Fibroblast of lung (primary cell): ENCODE results near the gene WDR20. TPM values are rescaled to one million over a fixed set of nuclear protein-coding genes. Genes with fewer than 3 reads are reported as not detected.

Experiments
- DNase-seq, 2 donors: peaks; one replicate each; pipeline versions ENCODE4 v3.0.0 to v3.0.0-alpha.2; 2010; ENCODE audit warnings: low read depth in 2 of 2
- H2AFZ ChIP-seq: 2 replicates; pipeline ENCODE4 v1.5.1; 2012; ENCODE audit warnings: low read length, control low read depth, inconsistent platforms
- H3K27ac ChIP-seq: 2 replicates; pipeline ENCODE4 v1.5.1; 2011; ENCODE audit warnings: low read length, control low read depth; ENCODE audit not compliant: insufficient read depth
- H3K27me3 ChIP-seq: 2 replicates; pipeline ENCODE4 v1.5.1; 2011; ENCODE audit warnings: mild to moderate bottlenecking, low read length; ENCODE audit not compliant: control insufficient read depth, insufficient read depth
- H3K36me3 ChIP-seq: 2 replicates; pipeline ENCODE4 v1.5.1; 2011; ENCODE audit warnings: low read length; ENCODE audit not compliant: control insufficient read depth, insufficient read depth
- H3K4me1 ChIP-seq: 2 replicates; pipeline ENCODE4 v1.5.1; 2011; ENCODE audit warnings: low read length; ENCODE audit not compliant: control insufficient read depth, insufficient read depth; ENCODE audit errors: extremely low read depth
- H3K4me2 ChIP-seq: 2 replicates; pipeline ENCODE4 v1.5.1; 2011; ENCODE audit warnings: low read length, control low read depth; ENCODE audit not compliant: insufficient read depth; ENCODE audit errors: extremely low read depth
- H3K4me3 ChIP-seq, 4 experiments: fragments of 200-600 bp in 1 of 4; sonication (generic) in 1 of 4; replicated peaks in 1 of 4; 2 replicates each; pipeline ENCODE4 v1.5.1; 2011 to 2016; ENCODE audit warnings: low read length in 4 of 4, low read depth in 3 of 4, mild to moderate bottlenecking in 3 of 4, control low read depth in 2 of 4, inconsistent platforms in 1 of 4, mixed read lengths in 1 of 4; ENCODE audit not compliant: insufficient read depth in 1 of 4; ENCODE audit errors: control extremely low read depth in 1 of 4
- H3K79me2 ChIP-seq: 2 replicates; pipeline ENCODE4 v1.5.1; 2012; ENCODE audit warnings: mild to moderate bottlenecking, low read length, inconsistent platforms; ENCODE audit not compliant: control insufficient read depth, insufficient read depth
- H3K9ac ChIP-seq: 2 replicates; pipeline ENCODE4 v1.5.1; 2011; ENCODE audit warnings: mild to moderate bottlenecking, low read length, control low read depth; ENCODE audit not compliant: insufficient read depth
- H3K9me3 ChIP-seq: 2 replicates; pipeline ENCODE4 v1.5.1; 2012; ENCODE audit warnings: low read depth, low read length; ENCODE audit not compliant: control insufficient read depth, insufficient read depth
- H4K20me1 ChIP-seq: 2 replicates; pipeline ENCODE4 v1.5.1; 2011; ENCODE audit warnings: low read length; ENCODE audit not compliant: control insufficient read depth, insufficient read depth; ENCODE audit errors: extremely low read depth
- CTCF ChIP-seq, 2 donors: IDR thresholded peaks in 1 of 2; conservative IDR thresholded peaks in 1 of 2; 1 replicate in 1 of 2; 2 replicates in 1 of 2; pipeline ENCODE4 v1.5.1; 2011 to 2012; ENCODE audit warnings: low read length in 2 of 2, control low read depth in 1 of 2, inconsistent platforms in 1 of 2, low read depth in 1 of 2, mild to moderate bottlenecking in 1 of 2
- EZH2 ChIP-seq: IDR thresholded peaks from 2 replicates; pipeline ENCODE4 v1.5.1; 2012; ENCODE audit warnings: low read length, control low read depth, mild to moderate bottlenecking; ENCODE audit errors: missing control alignments
- polyA plus RNA-seq, 2 donors: library from polyadenylated mRNA; depleted of rRNA in 1 of 2; stranded (reverse) in 1 of 2; unstranded in 1 of 2; fragments of >200 nt; gene quantifications; 2 replicates each; pipeline ENCODE4 v1.2.1, GENCODE V29; 2011 to 2012; ENCODE audit warnings: missing spikeins in 1 of 2
- total RNA-seq: library from RNA; depleted of rRNA; stranded (reverse); fragments of >200 nt; gene quantifications from 2 replicates; pipeline ENCODE4 v1.2.1, GENCODE V29; 2014

WDR20 gene
- total and polyA plus RNA-seq, 2 donors (not counting 1 experiment from before 2014, with no cell fraction given), result 17.2 to 17.8 TPM

- H2AFZ ChIP-seq, result no peak overlapping the region
These were observed 115.9 kb downstream of the WDR20 start for GRCh38 chr14:102255401-102256190.

GRCh38 chr14:102256716-102257115 is 117.0 kb downstream of the WDR20 start:
- Histone ChIP-seq H4K20me1 (no peaks in the 10 kb centered on the region), H3K27ac (no peak overlapping the region), H3K79me2 (no peaks in the 10 kb centered on the region), H3K4me2 (no peak overlapping the region), H3K27me3 (no peaks in the 10 kb centered on the region), H3K4me1 (no peaks in the 10 kb centered on the region), H3K9me3 (no peaks in the 10 kb centered on the region), H2AFZ (peak overlapping the region; percentile 11), H3K9ac (no peak overlapping the region), H3K36me3 (no peaks in the 10 kb centered on the region), H3K4me3 (no peak overlapping the region)
- DNase-seq, result peak in 1 of 2 donors; percentile 76
- TF ChIP-seq CTCF (conservative IDR thresholded peaks at IDR 0.05 in 1 of 2, IDR thresholded peaks at IDR 0.05 in 1 of 2; ENCODE audit: low read depth in 1 of 2, low read length in 2 of 2) (no peak), EZH2 (no peak)

More at GRCh38 chr14:102255401-102256190, 115.9 kb downstream of the WDR20 start:
- peak; percentile 83 to 86 for DNase-seq
- Histone ChIP-seq H3K4me3 (no peak overlapping the region), H3K9ac (no peak overlapping the region), H3K4me2 (no peak overlapping the region), H4K20me1 (no peaks in the 10 kb centered on the region), H3K9me3 (no peaks in the 10 kb centered on the region), H3K79me2 (no peaks in the 10 kb centered on the region), H3K4me1 (no peaks in the 10 kb centered on the region), H3K36me3 (no peaks in the 10 kb centered on the region), H3K27ac (peak overlapping the region; percentile 86), H3K27me3 (no peaks in the 10 kb centered on the region)
- TF ChIP-seq EZH2 (no peak), CTCF (conservative IDR thresholded peaks at IDR 0.05 in 1 of 2, IDR thresholded peaks at IDR 0.05 in 1 of 2; ENCODE audit: low read depth in 1 of 2, low read length in 2 of 2) (no peak)

GRCh38 chr14:102258136-102258535 is 118.4 kb downstream of the WDR20 start:
- no peaks in the 10 kb centered on the region for H3K36me3 ChIP-seq
- no peak for DNase-seq
- no peak overlapping the region for H3K4me3 ChIP-seq
- no peak overlapping the region for H3K27ac ChIP-seq
- no peaks in the 10 kb centered on the region for H3K79me2 ChIP-seq
- TF ChIP-seq EZH2 (no peak), CTCF (conservative IDR thresholded peaks at IDR 0.05 in 1 of 2, IDR thresholded peaks at IDR 0.05 in 1 of 2; ENCODE audit: low read depth in 1 of 2, low read length in 2 of 2) (no peak)
- H2AFZ ChIP-seq, result no peak overlapping the region
- no peaks in the 10 kb centered on the region for H3K27me3 ChIP-seq
- no peaks in the 10 kb centered on the region for H3K9me3 ChIP-seq
- no peaks in the 10 kb centered on the region for H4K20me1 ChIP-seq
- no peak overlapping the region for H3K9ac ChIP-seq
- H3K4me2 ChIP-seq, result no peak overlapping the region
- H3K4me1 ChIP-seq, result no peaks in the 10 kb centered on the region

Other genes starting within 250 kb of the WDR20 start
- 394 and 677 TPM in 2 replicates for gene DYNC1H1, start 175.3 kb upstream of the WDR20 start, total RNA-seq
- gene DYNC1H1, start 175.3 kb upstream of the WDR20 start, polyA plus RNA-seq, result 128 and 186 TPM in 2 replicates
- 342 and 430 TPM in 2 replicates for gene HSP90AA1, start 52.9 kb upstream of the WDR20 start, total RNA-seq
- 493 and 775 TPM in 2 replicates for gene HSP90AA1, start 52.9 kb upstream of the WDR20 start, polyA plus RNA-seq
- gene MOK, start 165.3 kb downstream of the WDR20 start, total RNA-seq, result 3.6 and 4.3 TPM in 2 replicates
- 4.7 and 5.9 TPM in 2 replicates for gene MOK, start 165.3 kb downstream of the WDR20 start, polyA plus RNA-seq
- gene ZNF839, start 179.8 kb downstream of the WDR20 start, total RNA-seq, result 8.2 and 8.8 TPM in 2 replicates
- 5.7 and 6.6 TPM in 2 replicates for gene ZNF839, start 179.8 kb downstream of the WDR20 start, polyA plus RNA-seq
- 41.6 and 42.8 TPM in 2 replicates for gene CINP, start 223.0 kb downstream of the WDR20 start, total RNA-seq
- 71.8 and 84.1 TPM in 2 replicates for gene CINP, start 223.0 kb downstream of the WDR20 start, polyA plus RNA-seq
- 10.3 and 17.8 TPM in 2 replicates for gene TECPR2, start 223.0 kb downstream of the WDR20 start, total RNA-seq
- gene TECPR2, start 223.0 kb downstream of the WDR20 start, polyA plus RNA-seq, result 9.2 and 10.5 TPM in 2 replicates